Measurements from ENCODE around the gene BICC1. TPM values are rescaled to one million over a fixed set of nuclear protein-coding genes. Genes with fewer than 3 reads are reported as not detected.

The BICC1 gene
- total RNA-seq, 2 donors from 2014 or later: 0.27 to 0.40 TPM

GRCh38 chr10:58486821-58487220, 25.9 kb upstream of the BICC1 start:
- WGBS, 2 experiments (ENCODE audit: insufficient coverage in 1 of 2, insufficient read length in 1 of 2): 89% methylated on average over 1 of the region's 1 CpG; no CpG with 5 or more reads in 1 of the 2 experiments

GRCh38 chr10:58488921-58489320, 23.8 kb upstream of the BICC1 start:
- no peaks in the 10 kb centered on the region for H3K4me1 ChIP-seq (ENCODE audit: control insufficient read depth, insufficient read depth, low read length)
- 88 to 95% methylated on average over 1 of the region's 2 CpGs for WGBS, 2 experiments (ENCODE audit: insufficient coverage in 1 of 2, insufficient read length in 1 of 2)
- no peaks in the 10 kb centered on the region for H3K4me1 Mint-ChIP-seq
- H3K27ac ChIP-seq (ENCODE audit: low read depth, low read length): no peak overlapping the region
- H3K27me3 ChIP-seq (ENCODE audit: control insufficient read depth, insufficient read depth, low read length, poor library complexity, severe bottlenecking): peaks cover 23% of the 10 kb centered on the region
- no peaks in the 10 kb centered on the region for H3K9me3 ChIP-seq (ENCODE audit: control insufficient read depth, low read length)
- no peak for TF ChIP-seq CTCF (conservative IDR thresholded peaks at IDR 0.05)
- no peak overlapping the region for H3K27ac Mint-ChIP-seq
- no peaks in the 10 kb centered on the region for H3K36me3 ChIP-seq (ENCODE audit: control insufficient read depth, insufficient read depth, low read length)
- no peaks in the 10 kb centered on the region for H3K36me3 Mint-ChIP-seq (ENCODE audit: low read depth)
- no peaks in the 10 kb centered on the region for H3K9me3 Mint-ChIP-seq
- H3K27me3 Mint-ChIP-seq (ENCODE audit: insufficient read depth): peaks cover 10% of the 10 kb centered on the region
- H3K4me3 Mint-ChIP-seq: no peak overlapping the region
- no peak for DNase-seq
- H3K4me3 ChIP-seq (ENCODE audit: low read length): no peak overlapping the region
- no peak overlapping the region for H3K9ac ChIP-seq (ENCODE audit: extremely low read depth, low read length, poor library complexity, severe bottlenecking)

More at GRCh38 chr10:58486821-58487220, 25.9 kb upstream of the BICC1 start:
- Histone ChIP-seq H3K4me1 (ENCODE audit: control insufficient read depth, insufficient read depth, low read length) (no peaks in the 10 kb centered on the region), H3K4me3 (ENCODE audit: low read length) (no peak overlapping the region), H3K36me3 (ENCODE audit: control insufficient read depth, insufficient read depth, low read length) (no peaks in the 10 kb centered on the region), H3K9ac (ENCODE audit: extremely low read depth, low read length, poor library complexity, severe bottlenecking) (no peak overlapping the region), H3K27ac (ENCODE audit: low read depth, low read length) (no peak overlapping the region), H3K27me3 (ENCODE audit: control insufficient read depth, insufficient read depth, low read length, poor library complexity, severe bottlenecking) (peaks cover 8% of the 10 kb centered on the region), H3K9me3 (ENCODE audit: control insufficient read depth, low read length) (no peaks in the 10 kb centered on the region)
- no peaks in the 10 kb centered on the region for H3K9me3 Mint-ChIP-seq
- DNase-seq: no peak
- no peak for TF ChIP-seq CTCF (conservative IDR thresholded peaks at IDR 0.05)
- H3K27me3 Mint-ChIP-seq (ENCODE audit: insufficient read depth): peaks cover 4% of the 10 kb centered on the region
- H3K36me3 Mint-ChIP-seq (ENCODE audit: low read depth): no peaks in the 10 kb centered on the region
- H3K27ac Mint-ChIP-seq: no peak overlapping the region
- H3K4me3 Mint-ChIP-seq: no peak overlapping the region
- H3K4me1 Mint-ChIP-seq: no peaks in the 10 kb centered on the region

GRCh38 chr10:58502956-58503355, 9.7 kb upstream of the BICC1 start:
- WGBS, 2 experiments (ENCODE audit: insufficient coverage in 1 of 2, insufficient read length in 1 of 2): 100% methylated on average over 1 of the region's 1 CpG; no CpG with 5 or more reads in 1 of the 2 experiments
- H3K27ac ChIP-seq (ENCODE audit: low read depth, low read length): no peak overlapping the region
- no peak overlapping the region for H3K4me3 Mint-ChIP-seq

More at GRCh38 chr10:58502956-58503355, 9.7 kb upstream of the BICC1 start:
- DNase-seq: no peak
- H3K4me1 Mint-ChIP-seq: no peaks in the 10 kb centered on the region
- H3K27me3 ChIP-seq (ENCODE audit: control insufficient read depth, insufficient read depth, low read length, poor library complexity, severe bottlenecking): peaks cover 23% of the 10 kb centered on the region
- no peaks in the 10 kb centered on the region for H3K9me3 ChIP-seq (ENCODE audit: control insufficient read depth, low read length)
- H3K27me3 Mint-ChIP-seq (ENCODE audit: insufficient read depth): peaks cover 10% of the 10 kb centered on the region
- H3K36me3 Mint-ChIP-seq (ENCODE audit: low read depth): no peaks in the 10 kb centered on the region
- TF ChIP-seq CTCF (conservative IDR thresholded peaks at IDR 0.05): no peak
- no peak overlapping the region for H3K9ac ChIP-seq (ENCODE audit: extremely low read depth, low read length, poor library complexity, severe bottlenecking)
- no peaks in the 10 kb centered on the region for H3K4me1 ChIP-seq (ENCODE audit: control insufficient read depth, insufficient read depth, low read length)
- no peak overlapping the region for H3K4me3 ChIP-seq (ENCODE audit: low read length)
- H3K27ac Mint-ChIP-seq: no peak overlapping the region
- no peaks in the 10 kb centered on the region for H3K36me3 ChIP-seq (ENCODE audit: control insufficient read depth, insufficient read depth, low read length)
- H3K9me3 Mint-ChIP-seq: no peaks in the 10 kb centered on the region

All from endodermal cell (in vitro differentiated cells).